ENCODE data around the gene ITGB7. TPM values are rescaled to one million over a fixed set of nuclear protein-coding genes. Genes with fewer than 3 reads are reported as not detected.

The ITGB7 gene
- polyA plus RNA-seq, 1 experiment, result 0.63 TPM

GRCh38 chr12:53234271-53234914, 27.3 kb upstream of the ITGB7 start:
- ChIA-PET POLR2A (no interaction called here), CTCF (interaction anchor here (1.0 to 2.0 kb wide), 2 partner anchors 17 to 21 kb away, joined by 4 to 6 read pairs (median 5); a partner anchor contains a TSS)
- Histone ChIP-seq H3K4me3 (ENCODE audit: low read depth, low read length) (no peak overlapping the region), H3K27me3 (ENCODE audit: control insufficient read depth, insufficient read depth, low read length) (no peaks in the 10 kb centered on the region), H3K36me3 (ENCODE audit: control insufficient read depth, insufficient read depth, low read length) (no peaks in the 10 kb centered on the region)
- no peak for DNase-seq (ENCODE audit: low read depth)
- TF ChIP-seq CTCF (IDR thresholded peaks at IDR 0.05; ENCODE audit: insufficient read depth, low read depth, low read length), result no peak

- ChIA-PET POLR2A (no interaction called here), CTCF (interaction anchor here (1.3 to 2.0 kb wide), 3 partner anchors 10 to 20 kb away, joined by 4 to 6 read pairs (median 5); a partner anchor contains a TSS)
- H3K27me3 ChIP-seq (ENCODE audit: control insufficient read depth, insufficient read depth, low read length), result no peaks in the 10 kb centered on the region
- DNase-seq (ENCODE audit: low read depth), result no peak
- no peaks in the 10 kb centered on the region for H3K36me3 ChIP-seq (ENCODE audit: control insufficient read depth, insufficient read depth, low read length)
- no peak for TF ChIP-seq CTCF (IDR thresholded peaks at IDR 0.05; ENCODE audit: insufficient read depth, low read depth, low read length)
- no peak overlapping the region for H3K4me3 ChIP-seq (ENCODE audit: low read depth, low read length)
Measured at GRCh38 chr12:53233671-53234121, 26.6 kb upstream of the ITGB7 start.

DNA sequence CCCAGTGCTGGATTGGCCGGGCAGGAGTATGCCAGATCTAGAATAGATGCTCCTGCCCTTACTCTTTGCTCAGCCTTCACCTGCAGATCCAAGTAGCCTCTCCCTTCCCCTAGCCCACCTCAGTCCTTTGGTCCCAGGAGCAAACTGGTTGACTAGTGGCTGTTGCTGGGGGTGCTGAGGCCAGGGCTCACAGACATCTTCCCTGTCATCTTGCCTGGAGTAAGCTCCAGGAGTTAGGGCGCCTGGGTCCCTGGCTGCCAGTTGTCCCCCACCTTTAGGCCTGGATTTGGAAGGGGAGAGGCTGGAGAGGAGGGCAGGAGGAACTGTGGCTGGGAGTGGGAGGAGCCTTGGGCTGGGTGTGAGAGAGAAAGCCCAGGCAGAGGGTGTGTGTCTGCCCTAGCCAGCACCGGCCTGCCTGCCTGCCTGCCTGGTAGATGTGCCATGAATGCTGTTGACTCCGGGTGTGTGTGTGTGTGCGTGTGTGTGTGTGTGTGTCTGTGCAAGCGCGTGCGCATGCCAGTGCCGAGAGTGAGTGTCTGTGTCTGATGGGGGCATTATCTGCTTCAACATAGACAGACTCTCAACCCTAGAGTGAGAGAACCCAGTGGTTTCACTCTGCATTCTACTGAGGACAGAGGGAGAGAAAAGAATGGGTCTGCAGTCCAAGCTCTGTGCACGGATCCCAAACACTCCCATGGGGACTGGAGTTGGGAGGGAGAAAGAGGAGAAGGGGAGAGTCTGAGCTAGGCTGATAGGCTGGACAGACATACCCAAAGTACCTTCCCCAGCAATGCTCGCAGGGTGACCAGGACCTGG, 25.8 kb upstream of the ITGB7 start:
- H3K36me3 ChIP-seq (ENCODE audit: control insufficient read depth, insufficient read depth, low read length), result no peaks in the 10 kb centered on the region
- TF ChIP-seq CTCF (IDR thresholded peaks at IDR 0.05; ENCODE audit: insufficient read depth, low read depth, low read length), result no peak
- H3K4me3 ChIP-seq (ENCODE audit: low read depth, low read length), result peak overlapping the region; percentile 67
- DNase-seq (ENCODE audit: low read depth), result no peak
- ChIA-PET CTCF (interaction anchor here (0.7 to 2.0 kb wide), 4 partner anchors 8 to 19 kb away, joined by 3 to 6 read pairs (median 4); a partner anchor contains a TSS), POLR2A (no interaction called here)
- no peaks in the 10 kb centered on the region for H3K27me3 ChIP-seq (ENCODE audit: control insufficient read depth, insufficient read depth, low read length)

- DNase-seq (ENCODE audit: low read depth), result no peak
- CTCF ChIA-PET, result interaction anchor here (1.5 to 1.8 kb wide), 2 partner anchors 11 to 19 kb away, joined by 4 to 5 read pairs; no protein-coding TSS in a partner anchor
- Histone ChIP-seq H3K36me3 (ENCODE audit: control insufficient read depth, insufficient read depth, low read length) (no peaks in the 10 kb centered on the region), H3K27me3 (ENCODE audit: control insufficient read depth, insufficient read depth, low read length) (no peaks in the 10 kb centered on the region), H3K4me3 (ENCODE audit: low read depth, low read length) (peak within 1 kb of the TSS; percentile 67)
- POLR2A ChIA-PET, result no interaction called here
- TF ChIP-seq CTCF (IDR thresholded peaks at IDR 0.05; ENCODE audit: insufficient read depth, low read depth, low read length), result no peak
Measured at GRCh38 chr12:53231921-53232645, 25.0 kb upstream of the ITGB7 start, which contains the start of gene RARG. Gene RARG (minus strand): TSS chr12:53232209. CDS start chr12:53227545, 4,664 bp downstream.

DNA sequence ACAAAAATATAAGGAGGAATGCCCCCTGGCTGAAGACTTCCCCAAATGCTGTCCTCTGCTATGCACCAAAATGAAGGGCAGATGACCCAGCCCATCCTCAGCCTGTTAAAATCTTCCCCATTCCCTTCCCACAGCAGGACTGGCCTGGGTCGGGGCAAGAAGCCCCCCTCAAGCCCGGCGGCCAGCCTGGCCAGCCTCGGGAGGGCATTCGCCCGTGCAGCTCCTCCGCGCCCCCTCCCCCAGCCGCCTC, 24.5 kb upstream of the ITGB7 start:
- POLR2A ChIA-PET, result no interaction called here
- TF ChIP-seq CTCF (IDR thresholded peaks at IDR 0.05; ENCODE audit: insufficient read depth, low read depth, low read length), result no peak
- no peaks in the 10 kb centered on the region for H3K36me3 ChIP-seq (ENCODE audit: control insufficient read depth, insufficient read depth, low read length)
- DNase-seq (ENCODE audit: low read depth), result no peak
- CTCF ChIA-PET, result interaction anchor here (1.8 kb wide), 1 partner anchor 18 kb away, joined by 5 read pairs; no protein-coding TSS in a partner anchor
- peak overlapping the region; percentile 67 for H3K4me3 ChIP-seq (ENCODE audit: low read depth, low read length)
- H3K27me3 ChIP-seq (ENCODE audit: control insufficient read depth, insufficient read depth, low read length), result no peaks in the 10 kb centered on the region
